ENCODE data around the gene IGFBP7.

IGFBP7 gene

DNA sequence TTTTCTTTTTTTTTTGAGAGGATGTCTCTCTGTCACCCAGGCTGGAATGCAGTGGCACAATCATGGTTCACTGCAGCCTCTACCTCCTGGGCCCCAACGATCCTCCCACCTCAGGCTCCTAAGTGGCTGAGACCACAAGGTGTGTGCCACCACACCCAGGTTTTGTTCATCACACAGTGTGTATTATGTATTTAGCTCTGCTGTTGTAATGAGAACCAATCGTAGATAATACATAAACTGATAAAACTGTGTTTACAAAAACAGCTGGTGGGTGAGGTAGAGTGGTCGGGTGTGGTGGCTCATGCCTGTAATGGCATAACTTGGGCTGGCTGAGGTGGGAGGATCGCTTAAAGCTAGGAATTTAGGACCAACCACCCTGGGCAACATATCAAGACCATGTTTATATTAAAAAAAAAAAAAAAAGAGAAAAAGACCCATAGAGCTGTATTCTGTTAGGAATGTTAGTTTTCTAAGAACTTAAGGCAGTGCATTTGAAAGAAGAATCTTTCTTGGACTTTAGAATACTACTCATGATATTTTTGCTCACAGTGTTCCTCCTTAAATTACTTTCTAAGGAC, 96.6 kb downstream of the IGFBP7 start:
- in situ Hi-C loops (cut with MboI; ENCODE audit: low pct_unique_long_range_greater_than_20kb, low sequenced_read_pairs, unreplicated experiment): no loop called here
- TF ChIP-seq, protein P1, sequence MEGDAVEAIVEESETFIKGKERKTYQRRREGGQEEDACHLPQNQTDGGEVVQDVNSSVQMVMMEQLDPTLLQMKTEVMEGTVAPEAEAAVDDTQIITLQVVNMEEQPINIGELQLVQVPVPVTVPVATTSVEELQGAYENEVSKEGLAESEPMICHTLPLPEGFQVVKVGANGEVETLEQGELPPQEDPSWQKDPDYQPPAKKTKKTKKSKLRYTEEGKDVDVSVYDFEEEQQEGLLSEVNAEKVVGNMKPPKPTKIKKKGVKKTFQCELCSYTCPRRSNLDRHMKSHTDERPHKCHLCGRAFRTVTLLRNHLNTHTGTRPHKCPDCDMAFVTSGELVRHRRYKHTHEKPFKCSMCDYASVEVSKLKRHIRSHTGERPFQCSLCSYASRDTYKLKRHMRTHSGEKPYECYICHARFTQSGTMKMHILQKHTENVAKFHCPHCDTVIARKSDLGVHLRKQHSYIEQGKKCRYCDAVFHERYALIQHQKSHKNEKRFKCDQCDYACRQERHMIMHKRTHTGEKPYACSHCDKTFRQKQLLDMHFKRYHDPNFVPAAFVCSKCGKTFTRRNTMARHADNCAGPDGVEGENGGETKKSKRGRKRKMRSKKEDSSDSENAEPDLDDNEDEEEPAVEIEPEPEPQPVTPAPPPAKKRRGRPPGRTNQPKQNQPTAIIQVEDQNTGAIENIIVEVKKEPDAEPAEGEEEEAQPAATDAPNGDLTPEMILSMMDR (IDR thresholded peaks at IDR 0.05; ENCODE audit: extremely low read depth, insufficient read depth, missing control alignments): no peak
- no peak for DNase-seq (ENCODE audit: low spot score)

DNA sequence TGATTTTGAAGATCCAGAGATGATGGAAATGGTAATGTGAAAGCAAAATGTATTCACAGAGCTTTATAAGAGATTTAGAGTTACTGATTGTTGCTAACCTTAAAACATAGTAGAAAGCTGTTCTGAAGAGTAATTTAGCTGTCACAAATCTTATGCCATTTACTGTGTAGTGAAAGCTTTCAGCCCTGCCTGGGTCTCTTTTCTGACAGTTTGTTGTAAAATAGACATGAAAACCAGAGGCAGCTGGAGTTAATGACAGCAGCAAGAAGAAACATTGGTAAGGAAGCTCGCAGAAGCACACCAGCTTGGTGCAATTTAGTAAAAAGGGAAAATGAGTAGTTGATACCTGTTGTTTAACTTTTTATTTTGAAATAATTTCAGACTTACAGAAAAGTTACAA, 110.4 kb downstream of the IGFBP7 start:
- TF ChIP-seq, protein P1 (IDR thresholded peaks at IDR 0.05; ENCODE audit: extremely low read depth, insufficient read depth, missing control alignments): no peak
- no peak for DNase-seq (ENCODE audit: low spot score)
- in situ Hi-C loops (cut with MboI; ENCODE audit: low pct_unique_long_range_greater_than_20kb, low sequenced_read_pairs, unreplicated experiment): no loop called here

DNA sequence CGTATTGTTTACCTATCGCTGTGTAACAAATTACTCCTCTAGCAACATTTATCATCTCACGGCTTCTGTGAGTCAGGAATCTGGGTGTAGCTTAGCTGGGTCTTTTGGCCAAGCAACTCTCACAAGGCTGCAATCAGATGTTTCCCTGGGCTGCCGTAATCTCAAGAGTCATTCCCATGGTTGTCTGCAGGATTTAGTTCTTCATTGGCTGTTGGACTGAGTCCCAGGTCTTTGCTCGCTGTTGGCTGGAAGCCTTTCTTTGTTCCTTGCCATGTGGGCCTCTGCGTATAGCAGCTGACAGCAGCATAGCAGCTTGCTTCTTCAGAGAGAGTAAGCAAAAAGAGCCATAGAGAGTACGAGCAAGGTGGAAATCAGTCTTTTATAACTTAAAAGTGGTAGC, 114.7 kb downstream of the IGFBP7 start:
- in situ Hi-C loops (cut with MboI; ENCODE audit: low pct_unique_long_range_greater_than_20kb, low sequenced_read_pairs, unreplicated experiment): no loop called here
- TF ChIP-seq, protein P1 (IDR thresholded peaks at IDR 0.05; ENCODE audit: extremely low read depth, insufficient read depth, missing control alignments): no peak
- no peak for DNase-seq (ENCODE audit: low spot score)

DNA sequence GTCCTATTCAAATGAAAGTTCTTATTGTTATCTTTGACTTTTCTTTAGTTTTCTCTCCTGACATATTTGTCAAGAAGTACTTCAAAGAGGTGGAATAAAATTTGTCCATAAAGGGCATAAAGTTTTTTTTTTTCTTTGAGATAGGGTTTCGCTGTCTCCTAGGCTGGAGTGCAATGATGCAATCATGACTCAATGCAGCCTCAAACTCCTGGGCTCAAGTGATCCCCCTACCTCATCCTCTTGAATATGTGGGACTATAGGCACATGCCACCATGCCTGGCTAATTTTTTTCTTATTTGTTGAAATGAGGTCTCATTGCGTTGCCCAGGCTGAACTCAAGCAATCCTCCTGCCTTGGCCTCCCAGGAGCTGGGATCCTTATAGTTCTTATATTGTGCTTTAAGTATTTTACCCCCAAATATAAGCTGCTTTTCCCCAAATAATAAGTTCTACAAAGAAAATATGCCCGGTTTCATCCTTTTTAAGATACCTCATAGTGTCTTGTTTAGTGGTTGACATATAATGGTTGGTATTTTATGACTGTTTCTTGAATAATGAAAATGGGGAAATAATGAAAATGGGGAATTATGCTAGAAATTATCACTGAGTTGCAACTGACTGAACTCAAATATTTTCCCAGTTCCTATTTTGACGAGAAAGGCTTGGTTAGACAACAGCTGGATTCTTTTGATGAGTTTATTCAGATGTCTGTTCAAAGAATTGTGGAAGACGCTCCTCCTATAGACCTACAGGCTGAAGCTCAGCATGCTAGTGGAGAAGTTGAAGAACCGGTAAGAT, 119.9 kb downstream of the IGFBP7 start:
- in situ Hi-C loops (cut with MboI; ENCODE audit: low pct_unique_long_range_greater_than_20kb, low sequenced_read_pairs, unreplicated experiment): no loop called here
- DNase-seq (ENCODE audit: low spot score): no peak

DNA sequence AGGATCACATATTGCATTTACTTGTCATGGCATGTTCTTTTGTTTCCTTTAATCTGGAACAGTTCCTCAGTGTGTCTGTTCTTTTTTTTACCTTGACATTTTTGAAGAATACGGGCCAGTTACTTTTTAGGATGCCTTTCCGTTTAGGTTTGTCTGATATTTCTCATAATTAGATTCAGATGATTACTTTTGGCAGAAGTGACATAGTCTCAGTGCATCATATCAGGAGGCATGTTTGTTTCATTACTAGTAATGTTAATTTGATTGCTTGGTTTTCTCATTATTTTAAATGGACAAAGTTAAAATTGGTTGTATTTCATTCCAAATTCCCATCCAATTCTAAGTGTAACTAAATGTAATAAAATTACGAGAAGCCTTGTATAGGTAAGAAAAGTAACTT, 123.2 kb downstream of the IGFBP7 start:
- TF ChIP-seq, protein P1 (IDR thresholded peaks at IDR 0.05; ENCODE audit: extremely low read depth, insufficient read depth, missing control alignments): no peak
- DNase-seq (ENCODE audit: low spot score): no peak
- in situ Hi-C loops (cut with MboI; ENCODE audit: low pct_unique_long_range_greater_than_20kb, low sequenced_read_pairs, unreplicated experiment): no loop called here

More for the DNA sequence above, 119.9 kb downstream of the IGFBP7 start:
- TF ChIP-seq, protein P1 (IDR thresholded peaks at IDR 0.05; ENCODE audit: extremely low read depth, insufficient read depth, missing control alignments): no peak

DNA sequence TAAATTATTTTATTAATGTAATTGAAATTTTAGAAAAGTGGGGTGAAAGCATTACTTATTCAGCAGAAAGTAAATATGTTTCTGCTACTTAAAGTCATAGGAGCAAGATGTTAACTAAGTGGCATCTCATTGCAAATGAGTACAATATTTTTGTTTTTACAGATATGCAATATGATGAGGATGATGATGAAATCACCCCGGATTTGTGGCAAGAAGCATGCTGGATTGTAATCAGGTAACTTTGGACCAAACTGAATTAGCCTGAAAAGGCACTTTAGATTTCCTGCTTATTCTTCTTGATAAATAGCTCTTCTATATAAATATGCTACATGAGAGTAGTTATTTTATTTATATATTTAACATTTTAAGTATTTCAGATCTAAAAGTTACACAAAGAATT, 124.0 kb downstream of the IGFBP7 start:
- in situ Hi-C loops (cut with MboI; ENCODE audit: low pct_unique_long_range_greater_than_20kb, low sequenced_read_pairs, unreplicated experiment): no loop called here
- no peak for DNase-seq (ENCODE audit: low spot score)
- TF ChIP-seq, protein P1 (IDR thresholded peaks at IDR 0.05; ENCODE audit: extremely low read depth, insufficient read depth, missing control alignments): no peak
